Fibroblast of mammary gland (primary cell): ENCODE measurements around the gene RAPGEF3.

Experiments
- DNase-seq: peaks from one replicate; pipeline ENCODE4 v3.0.0-alpha.2; 2010; ENCODE audit warnings: low read depth
- H3K4me3 ChIP-seq: 2 replicates; pipeline ENCODE4 v1.5.1; 2011; ENCODE audit warnings: low read depth, mild to moderate bottlenecking, low read length, moderate library complexity; ENCODE audit not compliant: control insufficient read depth
- TF ChIP-seq, protein P1 (sequence below): conservative IDR thresholded peaks from 2 replicates; pipeline ENCODE4 v1.5.1; 2011; ENCODE audit warnings: low read depth, low read length, inconsistent platforms; ENCODE audit not compliant: control insufficient read depth, insufficient read depth

The RAPGEF3 gene

DNA sequence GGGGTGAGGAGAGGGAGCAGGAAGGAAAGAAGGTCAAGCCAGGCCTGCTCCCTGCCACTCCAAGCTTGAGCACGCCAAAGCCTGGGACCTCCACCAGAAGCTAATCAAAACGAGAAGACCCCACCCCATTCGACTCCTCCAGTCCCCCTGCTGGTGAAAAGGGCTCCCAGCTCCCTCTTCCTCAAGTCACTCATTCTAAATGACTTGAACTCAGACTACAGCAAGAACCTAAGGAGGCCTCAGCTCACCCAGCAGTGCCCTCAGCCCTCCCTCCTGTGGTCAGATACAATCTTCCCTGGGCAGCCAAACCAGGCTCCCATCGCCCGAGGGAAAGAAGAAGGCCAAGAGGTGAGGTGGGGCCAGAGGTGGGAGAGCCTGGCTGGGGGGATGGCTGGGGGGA, 43.6 kb upstream of the RAPGEF3 start:
- DNase-seq: no peak
- TF ChIP-seq, protein P1, sequence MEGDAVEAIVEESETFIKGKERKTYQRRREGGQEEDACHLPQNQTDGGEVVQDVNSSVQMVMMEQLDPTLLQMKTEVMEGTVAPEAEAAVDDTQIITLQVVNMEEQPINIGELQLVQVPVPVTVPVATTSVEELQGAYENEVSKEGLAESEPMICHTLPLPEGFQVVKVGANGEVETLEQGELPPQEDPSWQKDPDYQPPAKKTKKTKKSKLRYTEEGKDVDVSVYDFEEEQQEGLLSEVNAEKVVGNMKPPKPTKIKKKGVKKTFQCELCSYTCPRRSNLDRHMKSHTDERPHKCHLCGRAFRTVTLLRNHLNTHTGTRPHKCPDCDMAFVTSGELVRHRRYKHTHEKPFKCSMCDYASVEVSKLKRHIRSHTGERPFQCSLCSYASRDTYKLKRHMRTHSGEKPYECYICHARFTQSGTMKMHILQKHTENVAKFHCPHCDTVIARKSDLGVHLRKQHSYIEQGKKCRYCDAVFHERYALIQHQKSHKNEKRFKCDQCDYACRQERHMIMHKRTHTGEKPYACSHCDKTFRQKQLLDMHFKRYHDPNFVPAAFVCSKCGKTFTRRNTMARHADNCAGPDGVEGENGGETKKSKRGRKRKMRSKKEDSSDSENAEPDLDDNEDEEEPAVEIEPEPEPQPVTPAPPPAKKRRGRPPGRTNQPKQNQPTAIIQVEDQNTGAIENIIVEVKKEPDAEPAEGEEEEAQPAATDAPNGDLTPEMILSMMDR: peak; percentile 21
- no peak overlapping the region for H3K4me3 ChIP-seq

DNA sequence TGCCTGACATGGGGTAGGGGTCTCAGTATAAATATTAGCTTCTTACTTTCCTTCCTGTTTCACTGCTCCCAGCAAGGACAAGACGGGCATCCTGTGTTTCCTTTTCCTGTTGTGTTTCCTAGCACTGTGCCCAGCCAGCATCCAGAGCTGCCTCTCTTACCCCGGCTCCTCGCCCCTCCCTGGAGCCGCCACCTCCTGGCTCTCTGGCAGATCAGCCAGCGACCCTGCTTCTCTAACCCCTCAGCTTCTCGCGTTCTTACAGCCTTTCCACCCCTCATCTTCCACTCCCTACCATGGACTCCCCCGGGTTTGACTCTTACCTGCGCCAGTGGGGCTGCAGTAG, 43.2 kb upstream of the RAPGEF3 start:
- no peak overlapping the region for H3K4me3 ChIP-seq
- DNase-seq: no peak
- TF ChIP-seq, protein P1: no peak

DNA sequence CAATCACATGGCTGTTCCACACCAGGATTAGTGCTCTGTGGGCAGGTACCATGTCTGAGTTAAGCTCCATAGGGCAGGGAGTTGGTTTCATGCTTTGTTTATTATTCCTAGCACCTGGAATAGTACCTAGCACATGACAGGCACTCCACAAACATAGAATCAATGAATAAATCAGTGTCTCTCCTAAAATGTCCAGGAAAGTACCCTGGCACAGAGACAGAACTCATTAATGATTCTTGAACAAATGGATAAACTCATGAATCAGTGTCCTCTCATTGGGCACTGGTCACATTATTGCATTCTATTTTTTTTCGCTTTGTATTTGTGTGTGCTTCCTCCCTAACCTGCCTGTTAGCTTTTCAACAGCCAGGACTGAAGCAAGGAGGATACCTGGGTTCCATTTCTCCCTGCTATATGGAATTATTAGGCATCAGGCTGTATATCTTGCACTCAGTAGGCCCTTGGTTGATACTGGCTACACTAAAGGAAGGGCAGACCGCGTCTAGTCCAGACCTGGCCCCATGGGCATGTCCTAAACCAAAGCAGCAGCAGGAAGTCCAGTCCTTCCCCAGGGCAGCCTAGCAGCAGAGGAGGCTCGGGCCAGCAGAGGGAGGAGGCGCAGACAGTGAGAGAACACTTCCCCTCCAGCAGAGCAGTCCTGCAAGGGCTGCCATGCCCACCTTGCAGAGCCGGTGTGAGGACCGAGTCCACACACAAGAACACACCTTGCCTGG, 42.7 kb upstream of the RAPGEF3 start:
- TF ChIP-seq, protein P1: peak; percentile 29
- no peak overlapping the region for H3K4me3 ChIP-seq

DNA sequence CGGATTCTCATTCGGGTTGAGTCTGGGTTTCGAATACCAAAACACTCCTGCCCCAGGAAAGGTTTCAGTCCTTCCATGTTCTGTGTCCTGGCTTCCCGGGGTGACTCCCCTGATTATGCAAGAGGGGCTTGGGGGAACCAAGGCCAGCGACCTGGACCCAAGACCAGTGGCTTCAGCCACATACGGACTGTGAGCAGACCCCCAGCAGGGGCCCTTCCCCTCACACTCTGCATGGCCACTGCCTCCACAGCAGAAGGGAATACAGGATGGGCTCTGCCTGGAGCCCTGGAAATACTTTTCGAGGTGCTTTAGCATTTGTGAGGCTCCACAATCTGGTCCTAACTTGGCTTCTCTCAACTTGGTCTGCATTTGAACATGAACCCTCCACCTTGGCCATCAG, 41.9 kb upstream of the RAPGEF3 start:
- TF ChIP-seq, protein P1: no peak
- no peak overlapping the region for H3K4me3 ChIP-seq
- no peak for DNase-seq

More for the DNA sequence above, 42.7 kb upstream of the RAPGEF3 start:
- DNase-seq: no peak

DNA sequence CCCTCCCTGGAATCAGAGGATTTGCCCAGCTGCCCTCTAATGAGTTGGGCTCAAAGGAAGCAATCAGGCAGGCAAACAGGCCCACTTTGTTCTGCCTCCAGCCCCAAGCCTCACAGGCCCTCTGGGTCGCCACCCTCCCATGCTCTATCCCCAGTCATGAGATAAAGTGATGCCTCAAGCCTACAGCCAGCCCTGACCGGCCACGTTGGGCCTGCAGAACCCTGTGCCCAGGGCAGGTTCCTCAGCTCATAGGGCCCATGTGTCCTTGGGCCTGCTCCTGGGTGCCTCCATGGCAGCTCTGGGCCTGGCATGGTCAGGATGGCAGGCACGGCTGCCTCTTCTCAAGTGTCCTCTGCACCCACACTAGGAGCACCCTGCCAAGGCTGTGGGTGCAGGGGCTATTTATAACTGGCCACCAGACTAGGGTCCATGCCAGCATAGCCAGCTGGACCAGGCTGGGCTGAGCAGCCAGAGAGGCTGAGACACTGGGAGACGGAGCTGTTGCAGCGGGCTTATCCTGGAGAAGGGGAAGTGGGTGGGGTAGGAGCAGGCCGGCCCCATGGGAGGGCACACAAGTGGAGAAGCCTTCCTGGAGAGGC, 40.8 kb upstream of the RAPGEF3 start:
- TF ChIP-seq, protein P1: no peak
- no peak overlapping the region for H3K4me3 ChIP-seq
- DNase-seq: no peak

DNA sequence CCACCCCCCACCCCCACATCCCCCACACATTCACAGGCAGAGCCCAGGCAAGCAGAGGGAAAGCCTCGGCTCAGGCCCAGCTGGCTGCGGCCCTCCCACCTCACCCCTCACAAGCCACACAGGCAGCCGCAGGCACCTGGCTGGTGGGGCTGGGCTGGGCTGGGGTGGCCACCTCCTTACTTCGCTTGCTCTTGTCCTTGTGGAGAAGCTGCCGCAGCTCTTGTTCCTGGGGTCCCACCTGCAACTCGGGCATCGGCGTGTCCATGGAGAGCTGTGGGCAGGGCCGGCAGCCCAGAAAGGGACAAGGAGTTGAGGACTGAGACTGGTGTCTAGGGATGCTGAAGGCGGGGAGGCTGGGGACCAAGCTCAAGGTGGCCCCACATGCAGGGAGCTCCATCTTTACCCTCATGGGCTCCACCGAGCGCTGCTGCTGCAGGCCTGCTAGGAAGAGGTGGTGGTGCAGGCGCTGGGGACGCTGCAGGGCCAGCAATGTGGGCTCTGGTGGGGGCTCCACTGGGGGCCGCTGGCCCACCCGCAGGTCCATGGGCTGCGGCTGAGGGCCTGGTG, 39.8 kb upstream of the RAPGEF3 start:
- TF ChIP-seq, protein P1: no peak
- DNase-seq: no peak
- no peak overlapping the region for H3K4me3 ChIP-seq

DNA sequence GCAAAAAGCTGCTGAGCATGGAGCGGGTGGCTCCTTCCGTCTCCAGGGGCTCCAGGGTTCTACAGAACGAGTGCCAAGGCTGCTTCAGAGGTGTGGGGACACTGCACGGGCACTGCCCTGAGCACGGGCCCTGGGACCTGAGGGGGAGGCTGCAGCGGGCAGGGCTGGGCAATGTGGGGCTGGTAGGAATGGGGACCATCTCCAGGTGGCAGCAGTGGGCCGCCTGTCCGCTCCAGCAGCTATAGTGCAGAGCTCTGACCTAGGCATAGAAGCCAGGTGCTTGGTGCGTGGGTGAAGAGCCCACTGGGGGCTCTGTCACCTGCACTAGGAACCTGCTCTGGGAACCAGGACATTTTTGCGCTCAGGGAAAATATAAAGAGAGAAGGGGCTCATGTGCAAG, 38.8 kb upstream of the RAPGEF3 start:
- TF ChIP-seq, protein P1: peak; percentile 20
- no peak overlapping the region for H3K4me3 ChIP-seq
- DNase-seq: no peak
